Astrocyte (in vitro differentiated cells and primary cell): Measurements from ENCODE around the gene SLCO3A1. TPM values are rescaled to one million over a fixed set of nuclear protein-coding genes. Genes with fewer than 3 reads are reported as not detected.

ENCODE experiments used
- DNase-seq: peaks from one replicate; pipeline ENCODE4 v3.0.0-alpha.2; 2010; ENCODE audit warnings: low read depth
- FAIRE-seq: peaks from 2 replicates; lab custom pipeline; 2011; peaks lifted over from hg19 to GRCh38; lab: Jason Lieb, UNC
- H2AFZ ChIP-seq: 2 replicates; pipeline ENCODE4 v1.6.0; 2012; ENCODE audit warnings: low read depth, low read length, inconsistent platforms
- H3K27ac ChIP-seq: 2 replicates; pipeline ENCODE4 v1.5.1; 2011; ENCODE audit warnings: low read depth, low read length, inconsistent platforms
- H3K27me3 ChIP-seq: 2 replicates; pipeline ENCODE4 v1.6.0; 2011; ENCODE audit warnings: low read length, inconsistent platforms; ENCODE audit not compliant: insufficient read depth
- H3K36me3 ChIP-seq: 2 replicates; pipeline ENCODE4 v1.5.1; 2011; ENCODE audit warnings: low read length, inconsistent platforms; ENCODE audit not compliant: insufficient read depth
- H3K4me1 ChIP-seq: 2 replicates; pipeline ENCODE4 v1.5.1; 2011; ENCODE audit warnings: low read length, inconsistent platforms; ENCODE audit not compliant: insufficient read depth
- H3K4me2 ChIP-seq: 2 replicates; pipeline ENCODE4 v1.6.0; 2012; ENCODE audit warnings: low read length, inconsistent platforms
- H3K4me3 ChIP-seq: 2 replicates; pipeline ENCODE4 v1.5.1; 2011; ENCODE audit warnings: low read depth, mild to moderate bottlenecking, low read length, inconsistent platforms; ENCODE audit not compliant: insufficient read depth
- H3K79me2 ChIP-seq: 2 replicates; pipeline ENCODE4 v1.6.0; 2012; ENCODE audit warnings: mild to moderate bottlenecking, low read length, inconsistent platforms; ENCODE audit not compliant: insufficient read depth
- H3K9ac ChIP-seq: 2 replicates; pipeline ENCODE4 v1.6.0; 2012; ENCODE audit warnings: mild to moderate bottlenecking, low read length, inconsistent platforms
- H3K9me3 ChIP-seq: 2 replicates; pipeline ENCODE4 v1.5.1; 2012; ENCODE audit warnings: low read depth, mild to moderate bottlenecking, low read length, inconsistent platforms; ENCODE audit not compliant: insufficient read depth
- H4K20me1 ChIP-seq: 2 replicates; pipeline ENCODE4 v1.6.0; 2012; ENCODE audit warnings: low read length, inconsistent platforms; ENCODE audit not compliant: insufficient read depth
- H3K27ac Mint-ChIP-seq: one replicate; pipeline ENCODE4 v1.8.0; 2021; ENCODE audit warnings: mild to moderate bottlenecking, mixed read lengths; ENCODE audit not compliant: unreplicated experiment
- H3K27me3 Mint-ChIP-seq: one replicate; pipeline ENCODE4 v1.8.0; 2021; ENCODE audit warnings: low read depth, mixed read lengths; ENCODE audit not compliant: unreplicated experiment
- H3K36me3 Mint-ChIP-seq: one replicate; pipeline ENCODE4 v1.8.0; 2021; ENCODE audit warnings: low read depth, mixed read lengths; ENCODE audit not compliant: unreplicated experiment
- H3K4me1 Mint-ChIP-seq: one replicate; pipeline ENCODE4 v1.8.0; 2021; ENCODE audit warnings: low read depth, mixed read lengths; ENCODE audit not compliant: unreplicated experiment
- H3K4me3 Mint-ChIP-seq: one replicate; pipeline ENCODE4 v1.8.0; 2021; ENCODE audit warnings: mild to moderate bottlenecking, moderate library complexity, mixed read lengths; ENCODE audit not compliant: unreplicated experiment
- H3K9me3 Mint-ChIP-seq: one replicate; pipeline ENCODE4 v1.8.0; 2021; ENCODE audit warnings: mild to moderate bottlenecking, mixed read lengths; ENCODE audit not compliant: unreplicated experiment
- EZH2 ChIP-seq: IDR thresholded peaks from 2 replicates; pipeline ENCODE4 v1.6.1; 2012; ENCODE audit warnings: mild to moderate bottlenecking, low read length, inconsistent platforms; ENCODE audit not compliant: insufficient read depth
- total RNA-seq: library from RNA; stranded (reverse); gene quantifications from 2 replicates; pipeline ENCODE4 v1.2.1, GENCODE V29; 2021
- TF ChIP-seq, protein P1 (sequence below): IDR thresholded peaks from 2 replicates; pipeline ENCODE4 v1.5.1; 2011; ENCODE audit warnings: low read depth, mild to moderate bottlenecking, inconsistent platforms, low read length, moderate library complexity; ENCODE audit not compliant: insufficient read depth

Gene SLCO3A1
- total RNA-seq, 1 donor from 2014 or later: 9.4 TPM

DNA sequence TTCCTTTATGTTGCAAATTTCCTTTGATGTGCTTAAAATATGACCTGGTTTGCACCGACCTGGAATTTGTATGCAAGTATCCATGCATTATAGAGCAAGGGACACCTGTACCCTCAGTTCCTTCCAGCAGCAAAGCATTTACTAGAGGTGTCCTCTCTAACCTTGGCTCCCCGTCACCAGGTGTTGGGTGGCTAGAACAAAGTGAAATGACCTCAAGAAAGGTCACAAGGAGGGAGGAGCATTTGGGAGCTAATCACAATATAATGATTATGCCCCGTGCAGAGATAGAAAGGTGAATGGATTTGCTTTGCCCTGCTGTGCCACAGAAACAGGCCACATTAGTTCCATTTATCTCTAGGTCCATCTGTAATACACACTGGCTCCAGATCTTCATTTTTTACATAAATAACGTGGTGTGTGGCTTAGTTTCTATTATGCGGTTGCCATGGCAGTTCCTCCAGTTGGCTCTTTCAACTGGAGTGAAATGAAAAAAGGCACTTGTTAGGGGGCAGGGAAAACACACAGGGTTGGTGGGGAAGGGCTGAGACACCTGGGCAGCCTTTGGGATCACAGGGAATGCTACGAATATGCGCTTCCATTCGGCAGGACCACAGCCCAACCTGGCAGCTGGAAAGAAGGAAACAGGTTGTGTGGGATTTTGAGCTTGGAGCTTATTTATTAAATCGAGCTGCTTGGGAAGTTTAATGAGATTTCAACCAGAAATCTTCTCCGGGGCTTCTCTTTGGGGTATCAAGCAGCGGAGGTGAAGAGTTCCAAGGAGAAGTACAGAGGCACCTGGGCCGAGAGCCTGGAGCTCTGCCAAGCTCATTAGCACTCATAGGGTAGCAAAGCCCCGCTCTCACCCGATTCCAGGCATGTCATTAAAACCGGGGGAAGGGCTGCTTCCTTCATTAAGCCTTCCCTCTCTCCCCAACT, 306.7 kb downstream of the SLCO3A1 start:
- no peaks in the 10 kb centered on the region for H3K36me3 Mint-ChIP-seq
- H3K27ac Mint-ChIP-seq: no peak overlapping the region
- Histone ChIP-seq H3K27me3 (no peaks in the 10 kb centered on the region), H3K79me2 (no peaks in the 10 kb centered on the region), H3K36me3 (no peaks in the 10 kb centered on the region), H3K4me1 (peaks cover 13% of the 10 kb centered on the region), H4K20me1 (no peaks in the 10 kb centered on the region), H3K9ac (no peak overlapping the region), H3K4me2 (no peak overlapping the region), H2AFZ (no peak overlapping the region), H3K4me3 (no peak overlapping the region), H3K27ac (no peak overlapping the region), H3K9me3 (no peaks in the 10 kb centered on the region)
- no peak for FAIRE-seq
- H3K4me3 Mint-ChIP-seq: no peak overlapping the region
- no peaks in the 10 kb centered on the region for H3K9me3 Mint-ChIP-seq
- TF ChIP-seq EZH2: no peak
- TF ChIP-seq, protein P1, sequence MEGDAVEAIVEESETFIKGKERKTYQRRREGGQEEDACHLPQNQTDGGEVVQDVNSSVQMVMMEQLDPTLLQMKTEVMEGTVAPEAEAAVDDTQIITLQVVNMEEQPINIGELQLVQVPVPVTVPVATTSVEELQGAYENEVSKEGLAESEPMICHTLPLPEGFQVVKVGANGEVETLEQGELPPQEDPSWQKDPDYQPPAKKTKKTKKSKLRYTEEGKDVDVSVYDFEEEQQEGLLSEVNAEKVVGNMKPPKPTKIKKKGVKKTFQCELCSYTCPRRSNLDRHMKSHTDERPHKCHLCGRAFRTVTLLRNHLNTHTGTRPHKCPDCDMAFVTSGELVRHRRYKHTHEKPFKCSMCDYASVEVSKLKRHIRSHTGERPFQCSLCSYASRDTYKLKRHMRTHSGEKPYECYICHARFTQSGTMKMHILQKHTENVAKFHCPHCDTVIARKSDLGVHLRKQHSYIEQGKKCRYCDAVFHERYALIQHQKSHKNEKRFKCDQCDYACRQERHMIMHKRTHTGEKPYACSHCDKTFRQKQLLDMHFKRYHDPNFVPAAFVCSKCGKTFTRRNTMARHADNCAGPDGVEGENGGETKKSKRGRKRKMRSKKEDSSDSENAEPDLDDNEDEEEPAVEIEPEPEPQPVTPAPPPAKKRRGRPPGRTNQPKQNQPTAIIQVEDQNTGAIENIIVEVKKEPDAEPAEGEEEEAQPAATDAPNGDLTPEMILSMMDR: no peak
- H3K4me1 Mint-ChIP-seq: peaks cover 37% of the 10 kb centered on the region
- DNase-seq: no peak
- H3K27me3 Mint-ChIP-seq: peaks cover 6% of the 10 kb centered on the region

DNA sequence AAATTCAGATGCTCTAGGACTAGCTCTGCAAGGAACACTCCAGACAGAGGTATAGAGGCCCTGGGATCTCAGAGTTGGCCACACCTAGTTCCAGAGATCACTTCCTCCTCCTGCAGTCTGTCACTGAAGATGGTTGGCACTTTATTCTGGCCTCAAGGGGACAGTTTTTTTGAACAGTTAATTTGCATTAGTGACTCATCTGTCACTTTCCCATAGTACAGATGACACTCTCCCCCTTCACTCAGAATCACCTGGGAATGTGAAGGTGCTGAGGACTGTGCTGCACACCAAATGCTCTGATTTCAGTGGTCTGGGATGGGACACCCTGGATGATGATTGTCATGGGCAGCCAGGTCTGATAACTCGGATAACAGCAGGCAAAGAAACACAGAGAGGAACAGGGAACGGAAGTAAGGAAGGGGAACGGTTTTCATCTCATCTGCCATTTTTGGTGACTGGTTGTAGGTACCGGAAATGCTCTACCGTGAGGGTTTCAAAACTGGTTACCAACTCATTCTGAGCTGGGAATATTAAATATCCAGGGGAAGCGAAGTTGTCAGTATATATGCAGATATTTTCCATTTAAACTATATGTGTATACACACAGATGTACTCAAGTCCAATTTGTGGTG, 307.6 kb downstream of the SLCO3A1 start:
- H2AFZ ChIP-seq: no peak overlapping the region
- no peaks in the 10 kb centered on the region for H3K27me3 ChIP-seq
- Mint-ChIP-seq H3K27ac (no peak overlapping the region), H3K4me3 (no peak overlapping the region), H3K27me3 (no peaks in the 10 kb centered on the region), H3K36me3 (no peaks in the 10 kb centered on the region), H3K4me1 (peaks cover 46% of the 10 kb centered on the region), H3K9me3 (no peaks in the 10 kb centered on the region)
- TF ChIP-seq, protein P1: no peak
- no peak for TF ChIP-seq EZH2
- no peak overlapping the region for H3K4me2 ChIP-seq
- peaks cover 13% of the 10 kb centered on the region for H3K4me1 ChIP-seq
- H3K9me3 ChIP-seq: no peaks in the 10 kb centered on the region
- H3K9ac ChIP-seq: no peak overlapping the region
- no peaks in the 10 kb centered on the region for H3K36me3 ChIP-seq
- FAIRE-seq (no peak), DNase-seq (no peak)
- no peak overlapping the region for H3K27ac ChIP-seq
- H3K79me2 ChIP-seq: no peaks in the 10 kb centered on the region
- no peaks in the 10 kb centered on the region for H4K20me1 ChIP-seq
- no peak overlapping the region for H3K4me3 ChIP-seq
